SK-N-SH treated with all-trans-retinoic acid at 6 μM for 48 hours (cell line): ENCODE results near the gene TAF6.

Source experiments
- GLIS3 ChIP-seq: fragments of 250-450 bp; sonication (Bioruptor Pico); IDR thresholded peaks from 2 replicates; pipeline ENCODE4 v1.5.0; 2020; ENCODE audit warnings: mild to moderate bottlenecking, moderate library complexity
- ZNF565 ChIP-seq: fragments of 450-650 bp; formaldehyde crosslinking; conservative IDR thresholded peaks from 2 replicates; pipeline ENCODE4 v1.5.0; 2020; ENCODE audit warnings: low read depth, mild to moderate bottlenecking, moderate library complexity

GRCh38 chr7:100077205-100077604, 42.0 kb downstream of the TAF6 start:
- TF ChIP-seq GLIS3 (CRISPR knock-in tag) = no peak
- TF ChIP-seq ZNF565 (CRISPR knock-in tag) = no peak
